ENCODE data around the gene INA.
"Not testable (repeated sequence)": the region's sequence is repeated elsewhere in the genome, so short reads cannot be mapped to it uniquely, and the experiment has no call there.

INA gene

GRCh38 chr10:103276896-103277712 lies at the start of gene INA:
INA (plus strand) TSS chr10:103277138; CDS start chr10:103277212, 74 bp downstream.
- DNase-seq: peak; percentile 13

- no peak for DNase-seq
Observed at GRCh38 chr10:103227416-103227815, 49.5 kb upstream of the INA start.

- no peak for DNase-seq
Observed at GRCh38 chr10:103231047-103231551, 45.8 kb upstream of the INA start.

GRCh38 chr10:103232131-103232673 lies 44.7 kb upstream of the INA start:
- DNase-seq: no peak

- DNase-seq: no peak
Observed at GRCh38 chr10:103232772-103233488, 44.0 kb upstream of the INA start.

GRCh38 chr10:103235775-103236174 lies 41.2 kb upstream of the INA start:
- no peak for DNase-seq

GRCh38 chr10:103238506-103239252 lies 38.3 kb upstream of the INA start:
- no peak for DNase-seq

- no peak for DNase-seq
Observed at GRCh38 chr10:103241262-103242011, 35.5 kb upstream of the INA start.

- DNase-seq: peak; percentile 1
Observed at GRCh38 chr10:103244666-103245271, 32.2 kb upstream of the INA start.

GRCh38 chr10:103245587-103245986 lies 31.4 kb upstream of the INA start, which contains the start of gene RPEL1:
RPEL1 (plus strand) TSS chr10:103245887; CDS start chr10:103245997, 110 bp downstream.
- DNase-seq: not testable (repeated sequence)

- DNase-seq: no peak
Observed at GRCh38 chr10:103246324-103246723, 30.6 kb upstream of the INA start.

- DNase-seq: no peak
Observed at GRCh38 chr10:103254113-103254512, 22.8 kb upstream of the INA start.

GRCh38 chr10:103254538-103255325 lies 22.2 kb upstream of the INA start:
- DNase-seq: no peak

- no peak for DNase-seq
Observed at GRCh38 chr10:103256613-103257012, 20.3 kb upstream of the INA start.

- DNase-seq: no peak
Observed at GRCh38 chr10:103257812-103258211, 19.1 kb upstream of the INA start.

- DNase-seq: not testable (repeated sequence)
Observed at GRCh38 chr10:103258928-103259327, 18.0 kb upstream of the INA start.

GRCh38 chr10:103259989-103260388 lies 16.9 kb upstream of the INA start:
- no peak for DNase-seq

- DNase-seq: no peak
Observed at GRCh38 chr10:103262229-103262628, 14.7 kb upstream of the INA start.

- DNase-seq: no peak
Observed at GRCh38 chr10:103265717-103266329, 11.1 kb upstream of the INA start.

GRCh38 chr10:103273041-103273441 lies 3.9 kb upstream of the INA start:
- no peak for DNase-seq

All from NCI-H2029 treated with DMSO at 0.1 percent for 48 hours (cell line).